Uterus (tissue), 4 donors: ENCODE measurements around the gene FOCAD. TPM values are rescaled to one million over a fixed set of nuclear protein-coding genes. Genes with fewer than 3 reads are reported as not detected.

Source experiments
- DNase-seq, 2 donors: peaks; one replicate each; pipeline ENCODE4 v3.0.0-alpha.2; 2019 to 2020
- H3K27ac ChIP-seq, 2 donors: fragments of 200-600 bp; sonication (generic); 1 replicate in 1 of 2; 2 replicates in 1 of 2; pipeline ENCODE4 v1.5.1; 2016 to 2018
- H3K27me3 ChIP-seq, 2 donors: fragments of 200-600 bp; sonication (generic); one replicate each; pipeline ENCODE4 v1.5.1; 2018 to 2019; ENCODE audit warnings: control low read depth in 1 of 2
- H3K36me3 ChIP-seq, 2 donors: fragments of 200-600 bp; sonication (generic); one replicate each; pipeline ENCODE4 v1.5.1; 2019; ENCODE audit warnings: control low read depth in 1 of 2
- H3K4me1 ChIP-seq, 2 donors: fragments of 200-600 bp; sonication (generic); one replicate each; pipeline ENCODE4 v1.5.1; 2018 to 2019; ENCODE audit warnings: control low read depth in 1 of 2
- H3K4me3 ChIP-seq, 2 donors: fragments of 200-600 bp; sonication (generic); 1 replicate in 1 of 2; 2 replicates in 1 of 2; pipeline ENCODE4 v1.5.1; 2018 to 2019; ENCODE audit warnings: mild to moderate bottlenecking in 1 of 2
- H3K9me3 ChIP-seq, 2 donors: fragments of 200-600 bp; sonication (generic); one replicate each; pipeline ENCODE4 v1.5.1; 2019; ENCODE audit warnings: control low read depth in 1 of 2
- CTCF ChIP-seq, 4 experiments: fragments of 200-600 bp in 2 of 4; fragments of 450-650 bp in 2 of 4; sonication (generic) in 2 of 4; IDR thresholded peaks; one replicate each; pipeline ENCODE4 v1.5.1; 2016 to 2019; ENCODE audit warnings: antibody characterized with exemption in 4 of 4, mild to moderate bottlenecking in 2 of 4, moderate library complexity in 1 of 4
- POLR2A ChIP-seq, 2 donors: fragments of 450-650 bp; IDR thresholded peaks; one replicate each; pipeline ENCODE4 v1.6.1; 2016; ENCODE audit warnings: antibody characterized with exemption in 2 of 2, mild to moderate bottlenecking in 1 of 2, moderate library complexity in 1 of 2
- intact Hi-C: fragments of 100-400 bp; cut with DNase I; formaldehyde crosslinking; loops from one replicate; pipeline ENCODE4 v1.15.1; 2023; ENCODE audit warnings: low total_unique reads
- total RNA-seq, 4 donors: library from RNA; depleted of rRNA in 3 of 4; stranded (reverse); fragments of >200 nt in 3 of 4; gene quantifications; one replicate each; pipeline versions ENCODE4 v1.1.0 to v1.2.4, GENCODE V29; 2014 to 2023
- donor health status: DM: yes; HTN: yes; CAD: no.

Gene FOCAD
- total RNA-seq, 4 donors from 2014 or later: 24.1 to 86.5 (median 34.3) TPM

- Histone ChIP-seq H3K4me1 (peaks cover 0 to 4% of the 10 kb centered on the region in 2 donors), H3K36me3 (no peaks in the 10 kb centered on the region), H3K9me3 (no peaks in the 10 kb centered on the region), H3K27me3 (no peaks in the 10 kb centered on the region), H3K4me3 (no peak overlapping the region), H3K27ac (no peak overlapping the region)
- no peak for DNase-seq
- TF ChIP-seq POLR2A (IDR thresholded peaks at IDR 0.05) (no peak), CTCF (IDR thresholded peaks at IDR 0.05) (no peak)
- intact Hi-C loops: no loop called here
These were observed 104.7 kb downstream of the FOCAD start for GRCh38 chr9:20788526-20789451.

- H3K4me3 ChIP-seq: no peak overlapping the region
- DNase-seq: no peak
- H3K36me3 ChIP-seq: no peaks in the 10 kb centered on the region
- TF ChIP-seq POLR2A (IDR thresholded peaks at IDR 0.05) (no peak), CTCF (IDR thresholded peaks at IDR 0.05) (no peak)
- H3K9me3 ChIP-seq: no peaks in the 10 kb centered on the region
- H3K27me3 ChIP-seq: no peaks in the 10 kb centered on the region
- H3K27ac ChIP-seq: no peak overlapping the region
- intact Hi-C loops: no loop called here
- peaks cover 0 to 4% of the 10 kb centered on the region in 2 donors for H3K4me1 ChIP-seq
These were observed 106.7 kb downstream of the FOCAD start for GRCh38 chr9:20790721-20791120.

GRCh38 chr9:20791682-20792081 is 107.6 kb downstream of the FOCAD start:
- TF ChIP-seq POLR2A (IDR thresholded peaks at IDR 0.05): no peak
- no peak for TF ChIP-seq CTCF (IDR thresholded peaks at IDR 0.05)
- Histone ChIP-seq H3K4me1 (peaks cover 0 to 2% of the 10 kb centered on the region in 2 donors), H3K4me3 (no peak overlapping the region), H3K9me3 (no peaks in the 10 kb centered on the region), H3K36me3 (no peaks in the 10 kb centered on the region), H3K27ac (no peak overlapping the region), H3K27me3 (no peaks in the 10 kb centered on the region)
- intact Hi-C loops: no loop called here
- no peak for DNase-seq

GRCh38 chr9:20804489-20805250 is 120.6 kb downstream of the FOCAD start:
- no peaks in the 10 kb centered on the region for H3K27me3 ChIP-seq
- intact Hi-C loops: no loop called here
- H3K4me1 ChIP-seq: no peaks in the 10 kb centered on the region
- H3K36me3 ChIP-seq: no peaks in the 10 kb centered on the region
- TF ChIP-seq CTCF (IDR thresholded peaks at IDR 0.05) (no peak), POLR2A (IDR thresholded peaks at IDR 0.05) (no peak)
- no peaks in the 10 kb centered on the region for H3K9me3 ChIP-seq
- H3K4me3 ChIP-seq: no peak overlapping the region
- no peak overlapping the region for H3K27ac ChIP-seq
- no peak for DNase-seq

- Histone ChIP-seq H3K4me3 (no peak overlapping the region), H3K36me3 (no peaks in the 10 kb centered on the region), H3K27ac (no peak overlapping the region), H3K4me1 (no peaks in the 10 kb centered on the region), H3K9me3 (no peaks in the 10 kb centered on the region), H3K27me3 (no peaks in the 10 kb centered on the region)
- intact Hi-C loops: no loop called here
- no peak for DNase-seq
- TF ChIP-seq POLR2A (IDR thresholded peaks at IDR 0.05): no peak
- no peak for TF ChIP-seq CTCF (IDR thresholded peaks at IDR 0.05)
These were observed 121.7 kb downstream of the FOCAD start for GRCh38 chr9:20805766-20806165.
